GM04504 (cell line): Measurements from ENCODE around the gene AP3S1.

Experiments
- DNase-seq: peaks from one replicate; pipeline ENCODE4 v3.0.0-alpha.2; 2012; ENCODE audit warnings: low read depth

AP3S1 gene

DNA sequence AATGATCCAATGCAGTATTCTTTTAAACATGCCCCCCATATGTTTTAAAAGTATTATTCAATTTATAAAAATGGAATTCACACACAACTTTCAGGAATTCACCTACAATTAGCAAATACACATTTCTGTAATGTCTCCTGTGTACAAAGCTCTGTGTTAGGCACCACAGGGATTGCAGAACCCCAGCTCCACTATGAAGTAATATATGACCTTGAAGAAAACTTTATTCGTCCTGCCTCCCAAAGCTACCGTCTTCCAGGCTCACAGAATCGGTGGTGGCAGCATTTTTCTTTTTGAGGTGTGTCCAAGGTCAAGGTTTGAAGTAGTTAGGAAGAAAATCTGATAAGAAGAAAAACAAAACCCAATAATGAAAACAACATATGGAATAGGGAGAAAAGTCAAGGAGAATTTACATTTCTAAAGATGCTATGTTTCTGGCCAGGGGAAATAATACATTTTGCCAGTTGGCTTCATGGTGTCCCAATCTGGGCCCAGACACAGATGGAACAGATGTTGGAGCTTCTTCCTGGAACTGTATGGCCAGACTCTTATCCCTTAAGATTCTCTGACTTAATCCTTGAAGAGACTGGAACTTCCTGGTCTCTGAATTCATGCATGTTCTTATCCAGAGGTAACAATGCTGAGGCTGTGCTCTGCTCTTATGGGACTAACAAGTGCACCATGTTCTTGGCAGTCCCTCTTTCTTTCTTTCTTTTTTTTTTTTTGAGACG, 98.5 kb downstream of the AP3S1 start:
- DNase-seq, result no peak

DNA sequence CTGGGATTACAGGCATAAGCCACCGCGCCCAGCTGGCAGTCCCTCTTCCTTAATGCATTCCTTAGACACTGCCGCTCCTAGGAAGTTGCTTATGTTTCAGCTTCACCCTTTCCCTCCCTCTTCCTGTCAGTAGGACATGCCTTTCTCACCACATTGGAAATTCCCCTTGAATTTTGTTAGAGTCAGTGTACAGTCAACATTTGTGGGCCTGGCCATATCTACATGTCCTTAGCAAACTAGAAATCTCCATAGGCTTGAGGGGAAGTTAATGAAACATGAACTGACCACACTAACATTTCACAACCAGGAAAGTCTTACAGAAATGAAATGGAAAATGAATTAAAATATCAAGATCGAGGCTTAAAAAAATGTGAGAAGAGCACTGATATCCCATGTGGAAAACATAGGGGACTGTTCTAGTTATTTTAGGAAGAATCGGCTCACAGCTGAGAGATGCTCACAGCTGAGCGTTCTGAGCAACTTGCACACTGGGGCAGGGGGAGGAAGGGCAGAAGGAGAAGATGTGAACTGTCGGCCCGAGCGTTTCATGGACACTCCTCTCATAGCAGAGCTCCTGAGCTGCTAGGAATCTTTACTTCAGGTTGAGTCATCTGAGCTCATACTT, 99.4 kb downstream of the AP3S1 start:
- peak; percentile 80 for DNase-seq

DNA sequence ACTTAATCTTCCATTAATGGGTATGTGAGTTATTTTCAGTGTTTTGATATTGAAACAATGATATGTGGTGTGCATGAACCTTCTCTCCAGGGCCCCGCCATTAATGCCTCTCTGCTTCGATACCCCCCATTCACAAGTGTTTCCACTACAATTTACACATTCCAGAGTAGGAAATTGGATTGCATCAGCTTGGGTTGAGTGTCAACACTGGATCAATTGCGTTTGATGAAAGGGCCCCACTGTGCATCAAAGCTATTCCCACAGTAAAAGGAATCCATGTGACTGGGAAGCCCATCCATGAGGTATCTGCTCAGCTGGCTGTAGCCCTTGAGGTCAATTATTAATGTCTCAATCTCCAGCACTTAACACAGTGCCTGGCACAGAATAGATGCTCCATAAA, 102.8 kb downstream of the AP3S1 start:
- no peak for DNase-seq

DNA sequence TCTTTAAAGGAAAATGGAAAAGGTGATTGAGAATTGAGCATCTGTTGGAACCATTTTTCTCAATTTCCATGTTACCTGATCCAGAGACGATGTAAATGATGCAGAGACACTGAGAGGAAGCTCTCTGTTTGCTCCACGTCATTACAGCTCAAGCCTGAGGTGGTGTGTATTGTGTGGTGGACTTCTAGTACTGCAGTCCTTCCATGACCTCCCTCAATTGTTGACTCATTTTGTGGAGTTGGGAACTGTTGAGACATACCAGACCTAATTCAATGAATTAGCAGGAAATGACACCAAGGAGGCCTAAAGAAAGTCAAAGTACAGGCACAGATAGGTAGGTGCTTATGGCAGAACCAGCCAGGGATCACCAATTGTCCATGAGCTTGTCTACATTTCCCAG, 104.9 kb downstream of the AP3S1 start:
- DNase-seq, result no peak

DNA sequence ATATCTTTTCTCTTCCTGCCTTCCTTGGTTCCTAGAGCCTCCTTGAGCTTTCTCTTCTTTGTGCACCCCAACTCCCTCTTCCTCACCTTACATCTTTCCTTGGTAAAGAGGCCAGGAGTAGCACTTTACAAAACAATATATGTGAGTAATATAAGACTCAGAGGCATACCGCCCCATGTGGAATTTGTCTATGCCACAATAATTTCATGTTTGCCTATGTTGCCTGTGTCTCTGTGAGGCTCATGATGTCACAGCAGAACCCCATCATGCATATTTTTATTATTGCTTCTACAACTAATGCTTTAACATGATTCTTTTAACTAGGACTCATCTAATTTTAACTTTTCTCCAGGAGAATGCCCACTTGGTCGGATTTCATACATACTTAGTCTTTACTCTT, 105.5 kb downstream of the AP3S1 start:
- no peak for DNase-seq

DNA sequence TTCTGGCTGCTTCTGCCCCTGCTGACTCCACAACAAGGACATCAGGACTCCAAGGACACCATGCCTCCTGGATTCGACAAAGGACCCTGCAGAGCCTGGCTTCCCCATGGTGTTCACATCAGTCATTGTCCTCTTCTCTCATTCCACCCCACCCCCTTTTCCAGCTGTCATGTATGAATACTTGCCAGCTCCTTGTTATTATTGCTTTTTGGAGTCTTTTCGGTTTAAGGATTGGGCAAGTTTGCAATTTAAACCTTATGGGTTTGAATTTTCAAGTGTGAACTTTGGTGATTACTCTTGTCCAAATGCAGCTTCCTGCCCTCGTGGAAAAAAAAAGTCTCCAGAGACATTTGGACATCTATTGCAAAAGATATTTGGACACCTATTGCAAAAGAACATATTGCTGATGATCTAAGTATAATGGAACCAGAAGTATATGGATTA, 106.4 kb downstream of the AP3S1 start:
- DNase-seq, result peak; percentile 55

DNA sequence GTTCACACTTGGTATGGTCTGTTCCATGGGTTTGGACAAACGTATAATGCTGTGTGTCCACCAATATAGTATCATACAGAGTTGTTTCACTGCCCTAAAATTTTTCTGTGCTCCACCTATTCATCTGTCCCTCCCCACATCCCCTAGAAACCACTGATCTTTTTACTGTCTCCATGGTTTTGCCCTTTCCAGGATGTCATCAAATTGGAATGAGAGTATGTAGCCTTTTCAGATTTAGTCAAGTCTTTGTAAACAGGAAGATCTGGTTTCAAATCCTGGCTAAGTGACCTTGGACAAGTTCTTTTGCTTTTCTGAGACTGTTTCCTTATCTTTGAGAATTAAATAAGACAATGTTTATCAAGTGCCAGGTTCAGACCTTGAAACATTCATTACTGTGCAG, 107.4 kb downstream of the AP3S1 start:
- no peak for DNase-seq

DNA sequence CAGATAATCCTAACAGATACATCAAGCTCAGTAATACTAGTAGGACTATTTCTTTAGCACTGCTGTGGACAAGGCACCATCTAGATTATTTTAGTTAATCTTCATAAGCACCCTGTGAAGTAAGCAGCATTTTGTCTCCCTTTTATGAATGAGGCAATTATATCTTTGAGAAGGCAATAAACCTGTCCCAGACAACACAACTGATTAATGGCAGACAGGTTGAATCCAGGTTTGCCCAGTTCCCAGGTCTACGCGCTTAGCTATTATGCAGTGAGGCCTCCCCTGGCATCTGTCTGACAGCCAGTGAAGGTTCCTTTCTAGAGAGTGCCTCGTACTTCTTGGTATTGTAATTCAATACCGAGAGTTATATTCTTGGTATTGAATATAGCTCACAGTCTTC, 110.9 kb downstream of the AP3S1 start:
- DNase-seq, result no peak

DNA sequence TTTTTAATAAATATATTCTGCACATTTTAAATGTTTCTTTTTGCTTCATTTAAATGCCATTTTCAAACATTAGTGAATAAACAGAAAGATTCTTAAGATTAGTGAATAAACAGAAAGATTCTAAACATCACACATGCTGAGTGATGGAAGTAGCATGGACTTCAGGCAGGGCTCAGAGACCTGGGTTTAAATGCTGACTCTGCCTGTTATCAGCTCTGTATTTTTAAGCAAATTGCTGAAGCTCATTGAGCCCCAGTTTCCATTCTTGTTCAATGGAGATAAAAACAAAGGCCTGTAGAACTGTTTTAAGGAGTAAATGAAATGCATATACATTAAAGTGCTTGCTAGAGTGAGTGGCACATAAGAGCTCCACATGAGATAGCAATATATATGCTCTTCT, 112.4 kb downstream of the AP3S1 start:
- DNase-seq, result no peak

DNA sequence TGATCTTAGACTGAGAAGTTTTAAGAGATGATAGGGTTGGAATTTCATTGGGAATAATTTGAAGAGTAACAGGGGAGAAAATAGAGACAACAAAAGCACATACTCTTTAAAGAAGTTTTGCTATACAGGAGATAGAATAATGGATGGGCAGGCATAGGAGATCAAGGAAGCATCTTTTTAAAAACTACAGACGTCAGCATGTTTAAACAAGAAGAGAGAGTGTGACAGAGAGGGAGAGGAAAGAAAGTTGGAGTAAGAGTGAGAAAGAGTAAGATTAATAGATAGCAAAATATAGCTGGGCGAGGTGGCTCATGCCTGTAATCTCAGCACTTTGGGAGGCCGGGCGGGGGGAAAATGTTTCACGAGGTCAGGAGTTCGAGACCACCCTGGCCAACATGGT, 115.2 kb downstream of the AP3S1 start:
- no peak for DNase-seq

DNA sequence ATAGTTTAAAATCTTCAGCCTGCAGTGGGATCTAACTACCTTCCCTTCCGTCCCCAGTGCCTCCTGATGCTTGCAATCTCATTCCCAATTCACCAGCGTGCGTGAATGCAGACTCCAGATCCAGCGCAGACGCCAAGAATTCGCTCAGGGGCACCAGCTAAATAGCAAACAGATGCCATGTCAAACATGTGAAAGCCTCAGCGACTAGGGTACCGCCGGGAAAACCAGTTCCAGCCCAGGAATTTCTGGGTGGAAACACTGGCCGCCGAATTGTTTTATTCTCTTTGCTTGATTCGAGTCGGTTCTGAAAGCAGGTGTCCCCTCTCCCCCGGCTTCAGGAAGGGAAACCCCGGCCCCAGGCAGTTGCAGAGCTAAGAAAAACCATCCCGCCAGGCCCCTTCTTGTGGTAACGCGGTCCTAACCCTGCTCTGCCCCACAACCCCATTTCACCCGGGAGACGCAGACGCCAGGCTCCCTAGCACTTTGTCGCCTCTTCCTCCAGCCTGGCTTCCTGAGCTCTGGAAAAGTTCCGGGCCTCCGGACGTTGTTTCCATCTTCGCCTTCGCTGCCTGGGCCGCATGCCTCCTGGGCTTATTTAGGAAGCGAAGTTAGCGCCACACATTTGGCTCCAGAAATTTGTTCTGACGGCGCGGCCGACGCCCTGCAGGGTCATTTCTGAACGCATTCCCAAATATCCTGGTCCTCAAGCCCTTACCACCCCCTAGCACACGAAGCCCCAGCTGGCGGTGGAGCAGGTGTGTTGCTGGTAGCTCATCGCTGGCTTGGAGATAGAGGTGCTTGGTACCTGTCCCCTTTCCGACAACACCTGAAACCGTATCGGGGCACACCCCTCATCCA, 119.9 kb downstream of the AP3S1 start:
- peak; percentile 50 for DNase-seq

DNA sequence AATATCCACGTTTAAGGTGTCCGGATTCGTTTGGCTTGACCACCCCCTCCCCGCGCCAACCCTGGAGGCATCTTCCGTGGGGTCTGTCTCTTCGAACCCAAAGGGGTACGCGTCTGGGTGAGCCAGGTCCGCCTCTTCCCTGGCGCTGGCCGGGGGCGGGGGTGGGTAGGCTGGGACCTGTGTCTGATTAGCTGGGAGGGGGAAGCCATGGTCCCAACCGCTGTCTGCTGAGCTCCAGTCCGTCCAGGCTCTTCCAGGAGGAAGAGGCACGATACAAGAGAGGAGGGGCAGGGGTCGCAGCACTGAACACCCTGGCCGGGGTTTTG, 120.5 kb downstream of the AP3S1 start, which contains the start of gene LVRN:
LVRN (plus strand) TSS at position 237 of the 326 bp plus-strand sequence. CDS start 143 bp downstream, outside the sequence.
- no peak for DNase-seq

DNA sequence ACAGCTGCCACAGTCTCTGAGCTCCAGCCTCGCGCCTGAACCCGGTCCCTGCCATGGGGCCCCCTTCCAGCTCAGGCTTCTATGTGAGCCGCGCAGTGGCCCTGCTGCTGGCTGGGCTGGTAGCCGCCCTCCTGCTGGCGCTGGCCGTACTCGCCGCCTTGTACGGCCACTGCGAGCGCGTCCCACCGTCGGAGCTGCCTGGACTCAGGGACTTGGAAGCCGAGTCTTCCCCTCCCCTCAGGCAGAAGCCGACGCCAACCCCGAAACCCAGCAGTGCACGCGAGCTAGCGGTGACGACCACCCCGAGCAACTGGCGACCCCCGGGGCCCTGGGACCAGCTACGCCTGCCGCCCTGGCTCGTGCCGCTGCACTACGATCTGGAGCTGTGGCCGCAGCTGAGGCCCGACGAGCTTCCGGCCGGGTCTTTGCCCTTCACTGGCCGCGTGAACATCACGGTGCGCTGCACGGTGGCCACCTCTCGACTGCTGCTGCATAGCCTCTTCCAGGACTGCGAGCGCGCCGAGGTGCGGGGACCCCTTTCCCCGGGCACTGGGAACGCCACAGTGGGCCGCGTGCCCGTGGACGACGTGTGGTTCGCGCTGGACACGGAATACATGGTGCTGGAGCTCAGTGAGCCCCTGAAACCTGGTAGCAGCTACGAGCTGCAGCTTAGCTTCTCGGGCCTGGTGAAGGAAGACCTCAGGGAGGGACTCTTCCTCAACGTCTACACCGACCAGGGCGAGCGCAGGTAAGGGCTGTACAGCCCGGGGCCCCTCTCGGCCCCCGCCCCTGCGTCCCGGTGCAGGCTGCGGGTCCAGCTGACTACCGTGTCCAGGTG, 121.0 kb downstream of the AP3S1 start:
- DNase-seq, result no peak

DNA sequence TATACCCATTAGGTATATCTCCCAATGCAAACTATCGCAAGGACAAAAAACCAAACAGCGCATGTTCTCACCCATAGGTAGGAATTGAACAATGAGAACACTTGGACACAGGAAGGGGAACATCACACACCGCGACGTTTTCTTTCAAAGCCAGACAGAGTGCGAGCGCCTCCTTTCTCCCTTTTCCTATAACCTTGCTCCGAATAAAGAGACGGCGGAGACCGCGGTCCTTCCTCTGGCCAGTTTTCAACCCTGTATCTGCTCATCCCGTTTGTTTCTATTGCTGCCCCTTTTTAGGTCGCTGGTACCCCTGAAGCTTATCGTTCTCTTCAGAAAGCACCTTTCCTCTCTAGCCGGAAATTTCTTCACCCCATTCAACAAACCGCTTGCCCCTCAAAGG, 121.8 kb downstream of the AP3S1 start:
- DNase-seq, result no peak
